CD8-positive, alpha-beta memory T cell (primary cell): ENCODE measurements around the gene KMT2E. TPM values are rescaled to one million over a fixed set of nuclear protein-coding genes. Genes with fewer than 3 reads are reported as not detected.

Experiments
- CTCF ChIA-PET: fragments of 350-600 bp; sonication (Branson Sonifier 250); formaldehyde crosslinking; loops from one replicate; lab custom pipeline; 2021; ENCODE audit warnings: antibody characterized with exemption; lab: Charles Lee
- POLR2A ChIA-PET: fragments of 350-600 bp; sonication (Branson Sonifier 250); formaldehyde crosslinking; loops from one replicate; lab custom pipeline; 2021; ENCODE audit warnings: antibody characterized with exemption; lab: Charles Lee
- DNase-seq, 5 donors: peaks; one replicate each; pipeline versions ENCODE4 v3.0.0 to v3.0.0-alpha.2; 2020 to 2022; ENCODE audit warnings: mixed read lengths in 1 of 5
- H3K27ac ChIP-seq: one replicate; pipeline ENCODE4 v1.7.0; 2013; ENCODE audit warnings: low read depth, mild to moderate bottlenecking, low read length, moderate library complexity
- H3K27me3 ChIP-seq: 2 replicates; pipeline ENCODE4 v1.7.0; 2013; ENCODE audit warnings: low read length, mild to moderate bottlenecking; ENCODE audit not compliant: insufficient read depth, poor library complexity, severe bottlenecking
- H3K36me3 ChIP-seq: 2 replicates; pipeline ENCODE4 v1.7.0; 2013; ENCODE audit warnings: mild to moderate bottlenecking, low read length, moderate library complexity; ENCODE audit not compliant: insufficient read depth
- H3K4me1 ChIP-seq: 2 replicates; pipeline ENCODE4 v1.7.0; 2013; ENCODE audit warnings: mild to moderate bottlenecking, low read length, moderate library complexity; ENCODE audit not compliant: insufficient read depth
- H3K4me3 ChIP-seq: 2 replicates; pipeline ENCODE4 v1.7.0; 2013; ENCODE audit warnings: mild to moderate bottlenecking, low read length
- H3K9me3 ChIP-seq: 2 replicates; pipeline ENCODE4 v1.7.0; 2013; ENCODE audit warnings: mild to moderate bottlenecking, low read length
- H3K27ac Mint-ChIP-seq, 8 donors: one replicate each; pipeline ENCODE4 v1.8.0; 2020 to 2021; ENCODE audit warnings: mixed read lengths in 8 of 8, mild to moderate bottlenecking in 6 of 8, inconsistent platforms in 3 of 8, moderate library complexity in 3 of 8
- H3K27me3 Mint-ChIP-seq, 2 donors: one replicate each; pipeline ENCODE4 v1.8.0; 2020 to 2021; ENCODE audit warnings: mixed read lengths in 2 of 2, mild to moderate bottlenecking in 1 of 2, moderate library complexity in 1 of 2
- H3K36me3 Mint-ChIP-seq, 3 donors: one replicate each; pipeline ENCODE4 v1.8.0; 2020 to 2021; ENCODE audit warnings: mixed read lengths in 3 of 3, inconsistent platforms in 1 of 3, mild to moderate bottlenecking in 1 of 3
- H3K4me1 Mint-ChIP-seq, 3 donors: one replicate each; pipeline ENCODE4 v1.8.0; 2020 to 2021; ENCODE audit warnings: mixed read lengths in 3 of 3, inconsistent platforms in 1 of 3, mild to moderate bottlenecking in 1 of 3
- H3K4me3 Mint-ChIP-seq, 7 donors: one replicate each; pipeline ENCODE4 v1.8.0; 2020 to 2021; ENCODE audit warnings: mixed read lengths in 7 of 7, mild to moderate bottlenecking in 6 of 7, moderate library complexity in 4 of 7, inconsistent platforms in 2 of 7
- H3K9me3 Mint-ChIP-seq, 5 donors: one replicate each; pipeline ENCODE4 v1.8.0; 2020 to 2022; ENCODE audit warnings: mixed read lengths in 5 of 5, mild to moderate bottlenecking in 3 of 5, moderate library complexity in 2 of 5, inconsistent platforms in 1 of 5
- polyA plus RNA-seq: library from polyadenylated mRNA; unstranded; fragments of 300-500 nt; fragmentation: Illumina TruSeq; gene quantifications from one replicate; pipeline ENCODE4 v1.2.3, GENCODE V29; 2021
- total RNA-seq, 2 experiments: library from RNA; stranded (reverse); gene quantifications; one replicate each; pipeline ENCODE4 v1.2.3, GENCODE V29; 2021

Gene KMT2E
- total and polyA plus RNA-seq, 3 experiments from 2014 or later: 81.0 to 237 (median 87.5) TPM

- Mint-ChIP-seq H3K27ac (peak overlapping the region; percentile 100), H3K36me3 (peaks cover 0 to 63% (median 1%) of the 10 kb centered on the region in 3 donors), H3K27me3 (peaks cover 0 to 14% of the 10 kb centered on the region in 2 donors), H3K9me3 (peaks cover 0 to 17% (median 2%) of the 10 kb centered on the region in 5 donors), H3K4me3 (peak overlapping the region; percentile 96 to 100 (median 98)), H3K4me1 (peaks cover 31 to 44% (median 42%) of the 10 kb centered on the region in 3 donors)
- Histone ChIP-seq H3K27me3 (no peaks in the 10 kb centered on the region), H3K4me3 (peak overlapping the region; percentile 91), H3K36me3 (no peaks in the 10 kb centered on the region), H3K4me1 (peaks cover 21% of the 10 kb centered on the region), H3K27ac (peak overlapping the region; percentile 100), H3K9me3 (no peaks in the 10 kb centered on the region)
- ChIA-PET POLR2A (interaction anchor here (0.6 to 10.0 kb wide), 10 partner anchors 9 to 340 kb away, joined by 3 to 227 read pairs (median 3); no protein-coding TSS in a partner anchor), CTCF (interaction anchor here (1.0 to 14.8 kb wide), 3 partner anchors 25 to 34 kb away, joined by 3 to 204 read pairs (median 5); no protein-coding TSS in a partner anchor)
- DNase-seq: peak; percentile 17 to 58 (median 36)
Measured at GRCh38 chr7:105015390-105015965, 1.5 kb downstream of the KMT2E start.

GRCh38 chr7:105016068-105016708 is 2.2 kb downstream of the KMT2E start:
- Histone ChIP-seq H3K9me3 (no peaks in the 10 kb centered on the region), H3K4me1 (peaks cover 26% of the 10 kb centered on the region), H3K4me3 (peak overlapping the region; percentile 91), H3K27me3 (no peaks in the 10 kb centered on the region), H3K27ac (peak overlapping the region; percentile 100), H3K36me3 (no peaks in the 10 kb centered on the region)
- H3K9me3 Mint-ChIP-seq: peaks cover 0 to 17% (median 2%) of the 10 kb centered on the region in 5 donors
- peak overlapping the region; percentile 96 to 100 (median 98) for H3K4me3 Mint-ChIP-seq
- H3K27me3 Mint-ChIP-seq: peaks cover 0 to 14% of the 10 kb centered on the region in 2 donors
- peaks cover 0 to 62% (median 3%) of the 10 kb centered on the region in 3 donors for H3K36me3 Mint-ChIP-seq
- H3K4me1 Mint-ChIP-seq: peaks cover 36 to 48% (median 46%) of the 10 kb centered on the region in 3 donors
- ChIA-PET POLR2A (interaction anchor here (0.7 to 10.0 kb wide), 8 partner anchors 8 to 337 kb away, joined by 3 to 227 read pairs (median 4); no protein-coding TSS in a partner anchor), CTCF (interaction anchor here (1.0 to 14.8 kb wide), 4 partner anchors 25 to 49 kb away, joined by 3 to 204 read pairs (median 4); no protein-coding TSS in a partner anchor)
- peak overlapping the region; percentile 88 to 100 (median 100) for H3K27ac Mint-ChIP-seq
- no peak for DNase-seq

DNA sequence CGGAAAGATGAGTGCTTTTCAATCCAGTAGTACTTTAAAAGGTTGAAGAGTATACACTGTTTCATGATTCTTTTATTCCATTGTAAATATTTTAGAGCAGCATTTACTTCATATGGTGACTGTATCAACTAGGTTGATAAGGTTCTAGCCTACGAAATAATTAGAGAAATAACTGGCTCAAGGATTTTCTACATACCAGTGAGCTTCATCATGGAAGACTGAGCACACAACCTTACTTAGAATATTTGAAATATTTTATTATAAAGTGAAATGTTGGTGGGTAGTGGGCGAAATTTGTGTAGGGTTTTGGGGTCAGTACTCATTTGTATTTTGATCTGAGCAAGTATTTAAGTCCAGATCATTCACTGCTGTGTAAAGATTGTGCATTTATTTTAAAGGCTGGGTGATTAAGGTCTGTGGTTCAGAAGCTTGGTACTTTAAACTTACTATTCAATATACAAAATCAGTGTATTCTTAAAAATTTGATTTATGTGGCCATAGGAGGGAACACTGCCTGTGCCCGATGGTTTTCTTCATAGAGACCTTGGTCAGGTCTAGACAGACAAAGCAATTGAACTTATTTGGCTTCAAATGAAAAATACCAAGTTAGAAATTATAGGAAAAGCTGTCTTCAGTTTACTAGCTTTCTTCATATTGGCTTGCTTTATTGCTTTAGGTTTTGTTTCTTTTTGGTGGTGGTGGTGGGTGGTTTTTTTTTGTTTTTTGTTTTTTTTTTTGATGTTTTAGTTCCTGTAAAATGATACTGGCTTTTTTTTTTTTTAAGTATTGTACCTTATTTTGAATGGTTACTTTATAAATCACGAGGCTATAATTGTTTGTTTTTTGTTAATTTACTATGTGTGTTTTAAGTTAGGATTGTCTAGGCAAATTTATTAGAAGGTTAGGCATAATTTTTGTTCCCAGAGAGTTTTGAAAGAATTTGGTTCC is 3.0 kb downstream of the KMT2E start:
- peaks cover 0 to 62% (median 3%) of the 10 kb centered on the region in 3 donors for H3K36me3 Mint-ChIP-seq
- H3K9me3 Mint-ChIP-seq: peaks cover 0 to 17% (median 2%) of the 10 kb centered on the region in 5 donors
- peak overlapping the region; percentile 96 to 100 (median 98) for H3K4me3 Mint-ChIP-seq
- no peaks in the 10 kb centered on the region for H3K36me3 ChIP-seq
- peak overlapping the region; percentile 88 to 100 (median 100) for H3K27ac Mint-ChIP-seq
- ChIA-PET POLR2A (interaction anchor here (0.7 to 2.3 kb wide), 9 partner anchors 8 to 336 kb away, joined by 3 to 7 read pairs (median 4); no protein-coding TSS in a partner anchor), CTCF (interaction anchor here (1.5 to 14.8 kb wide), 4 partner anchors 20 to 50 kb away, joined by 4 to 204 read pairs (median 6); no protein-coding TSS in a partner anchor)
- H3K27me3 ChIP-seq: no peaks in the 10 kb centered on the region
- peaks cover 0 to 14% of the 10 kb centered on the region in 2 donors for H3K27me3 Mint-ChIP-seq
- DNase-seq: peak in 1 of 5 donors; percentile 22
- H3K4me3 ChIP-seq: peak overlapping the region; percentile 91
- H3K27ac ChIP-seq: peak overlapping the region; percentile 100
- peaks cover 43 to 56% (median 54%) of the 10 kb centered on the region in 3 donors for H3K4me1 Mint-ChIP-seq
- H3K9me3 ChIP-seq: no peaks in the 10 kb centered on the region
- peaks cover 34% of the 10 kb centered on the region for H3K4me1 ChIP-seq

DNA sequence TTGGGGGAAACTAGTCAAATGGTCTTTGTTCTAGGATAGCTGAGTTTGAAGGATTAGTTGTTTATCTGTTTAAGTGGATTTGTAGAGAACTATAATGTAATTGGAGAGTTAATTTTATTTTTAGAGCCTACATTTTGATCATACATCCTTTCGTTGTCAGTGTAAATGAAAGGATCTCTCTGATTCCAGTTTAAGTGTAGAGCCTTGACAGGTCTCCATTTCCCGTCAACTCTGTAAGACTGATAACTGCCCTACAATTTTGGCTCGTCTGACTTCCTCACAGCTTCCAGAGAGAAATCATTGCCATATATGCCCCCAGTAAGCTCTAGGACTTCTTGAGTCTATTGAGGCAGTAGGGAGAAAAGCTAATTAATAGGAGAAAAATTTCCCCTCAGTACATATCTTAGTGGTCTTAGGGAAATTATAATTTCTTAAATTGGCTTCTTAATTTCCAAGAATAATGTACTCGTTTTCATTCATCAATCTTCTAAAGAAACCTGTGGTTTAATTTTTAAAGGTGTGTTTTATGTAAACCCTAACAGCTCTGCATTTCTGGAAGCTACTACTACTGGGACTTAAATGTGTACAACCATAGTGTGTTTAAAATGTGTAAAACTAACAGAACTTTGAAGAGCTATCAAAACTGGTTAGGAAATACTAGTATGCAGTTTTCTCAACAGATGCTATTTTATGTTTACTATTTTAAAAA is 3.8 kb downstream of the KMT2E start:
- Mint-ChIP-seq H3K27me3 (peaks cover 0 to 7% of the 10 kb centered on the region in 2 donors), H3K36me3 (peaks cover 0 to 59% (median 3%) of the 10 kb centered on the region in 3 donors), H3K27ac (peak overlapping the region; percentile 78 to 100 (median 96)), H3K9me3 (peaks cover 0 to 12% (median 0%) of the 10 kb centered on the region in 5 donors), H3K4me1 (peaks cover 51 to 65% (median 63%) of the 10 kb centered on the region in 3 donors), H3K4me3 (peak overlapping the region; percentile 96 to 100 (median 98))
- Histone ChIP-seq H3K4me3 (peak overlapping the region; percentile 91), H3K27ac (no peak overlapping the region), H3K36me3 (no peaks in the 10 kb centered on the region), H3K9me3 (no peaks in the 10 kb centered on the region), H3K4me1 (peaks cover 43% of the 10 kb centered on the region), H3K27me3 (no peaks in the 10 kb centered on the region)
- ChIA-PET POLR2A (interaction anchor here (0.7 to 2.3 kb wide), 7 partner anchors 9 to 37 kb away, joined by 3 to 7 read pairs (median 5); no protein-coding TSS in a partner anchor), CTCF (interaction anchor here (1.5 to 14.8 kb wide), 4 partner anchors 20 to 50 kb away, joined by 4 to 204 read pairs (median 6); no protein-coding TSS in a partner anchor)
- peak in 1 of 5 donors; percentile 16 for DNase-seq

GRCh38 chr7:105019269-105019668 is 5.3 kb downstream of the KMT2E start:
- Mint-ChIP-seq H3K27ac (peak overlapping the region in 5 of 8 donors; percentile 47 to 86 (median 55)), H3K4me3 (peak overlapping the region in 6 of 7 donors; percentile 66 to 81 (median 74)), H3K27me3 (no peaks in the 10 kb centered on the region), H3K36me3 (peaks cover 0 to 51% (median 3%) of the 10 kb centered on the region in 3 donors), H3K4me1 (peaks cover 62 to 78% (median 76%) of the 10 kb centered on the region in 3 donors), H3K9me3 (peaks cover 0 to 5% (median 0%) of the 10 kb centered on the region in 5 donors)
- no peak for DNase-seq
- peaks cover 55% of the 10 kb centered on the region for H3K4me1 ChIP-seq
- no peak overlapping the region for H3K4me3 ChIP-seq
- H3K9me3 ChIP-seq: no peaks in the 10 kb centered on the region
- POLR2A ChIA-PET: interaction anchor here (1.0 kb wide), 1 partner anchor 9 kb away, joined by 3 read pairs; no protein-coding TSS in a partner anchor
- CTCF ChIA-PET: no interaction called here
- H3K36me3 ChIP-seq: no peaks in the 10 kb centered on the region
- no peaks in the 10 kb centered on the region for H3K27me3 ChIP-seq
- no peak overlapping the region for H3K27ac ChIP-seq

DNA sequence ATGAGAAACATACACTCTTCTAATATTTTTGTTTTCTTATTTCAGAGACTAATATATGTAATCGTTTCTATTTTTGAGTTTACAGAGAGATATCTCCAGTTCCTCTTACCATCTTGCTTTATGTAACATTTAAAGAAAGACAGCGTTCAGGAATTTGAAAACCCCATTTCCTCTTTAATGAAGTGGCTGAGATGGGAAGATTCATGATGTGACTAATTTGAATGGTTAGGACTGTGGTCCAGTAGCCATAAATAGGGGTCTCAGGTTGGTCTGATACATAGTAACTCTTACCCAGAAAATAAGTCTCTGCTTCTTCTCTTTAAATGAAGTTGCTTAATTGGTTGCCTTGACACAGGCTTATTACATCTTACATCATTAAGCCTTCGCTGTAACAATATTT is 6.9 kb downstream of the KMT2E start:
- H3K27ac ChIP-seq: no peak overlapping the region
- H3K4me1 Mint-ChIP-seq: peaks cover 77 to 95% (median 93%) of the 10 kb centered on the region in 3 donors
- H3K9me3 Mint-ChIP-seq: no peaks in the 10 kb centered on the region
- no peaks in the 10 kb centered on the region for H3K9me3 ChIP-seq
- H3K27me3 ChIP-seq: no peaks in the 10 kb centered on the region
- ChIA-PET CTCF (interaction anchor here (0.8 to 0.9 kb wide), 2 partner anchors 8 to 58 kb away, joined by 3 read pairs; no protein-coding TSS in a partner anchor), POLR2A (interaction anchor here (0.6 kb wide), 1 partner anchor 100 kb away, joined by 3 read pairs; no protein-coding TSS in a partner anchor)
- no peaks in the 10 kb centered on the region for H3K27me3 Mint-ChIP-seq
- no peak for DNase-seq
- peak overlapping the region; percentile 32 to 76 (median 65) for H3K4me3 Mint-ChIP-seq
- H3K36me3 Mint-ChIP-seq: peaks cover 0 to 39% (median 3%) of the 10 kb centered on the region in 3 donors
- H3K4me3 ChIP-seq: no peak overlapping the region
- no peaks in the 10 kb centered on the region for H3K36me3 ChIP-seq
- peak overlapping the region in 7 of 8 donors; percentile 9 to 89 (median 64) for H3K27ac Mint-ChIP-seq
- H3K4me1 ChIP-seq: peaks cover 70% of the 10 kb centered on the region
